Mesenchymal stem cell (in vitro differentiated cells and primary cell): ENCODE measurements around the gene SEMA4D.

ENCODE experiments used
- DNase-seq: peaks from one replicate; pipeline ENCODE4 v3.0.0-alpha.2; 2013
- H2AFZ ChIP-seq: one replicate; pipeline ENCODE4 v1.6.1; 2013; ENCODE audit warnings: low read depth, mild to moderate bottlenecking, control low read depth, inconsistent platforms, low read length, moderate library complexity
- H2AK5ac ChIP-seq: 2 replicates; pipeline ENCODE4 v1.6.1; 2013; ENCODE audit warnings: low read length, moderate library complexity, mild to moderate bottlenecking, inconsistent platforms; ENCODE audit not compliant: severe bottlenecking
- H2BK120ac ChIP-seq: one replicate; pipeline ENCODE4 v1.6.1; 2013; ENCODE audit warnings: low read depth, mild to moderate bottlenecking, inconsistent platforms, low read length, moderate library complexity
- H2BK12ac ChIP-seq, 2 experiments: one replicate each; pipeline ENCODE4 v1.6.1; 2013; ENCODE audit warnings: inconsistent platforms in 2 of 2, low read length in 2 of 2, mild to moderate bottlenecking in 2 of 2, moderate library complexity in 2 of 2, control low read depth in 1 of 2
- H2BK15ac ChIP-seq: one replicate; pipeline ENCODE4 v1.6.1; 2013; ENCODE audit warnings: mild to moderate bottlenecking, low read depth, inconsistent platforms; ENCODE audit not compliant: poor library complexity, severe bottlenecking
- H2BK5ac ChIP-seq: 2 replicates; pipeline ENCODE4 v1.6.1; 2013; ENCODE audit warnings: low read depth, mild to moderate bottlenecking, low read length, control low read depth, inconsistent platforms; ENCODE audit not compliant: poor library complexity, severe bottlenecking
- H3K14ac ChIP-seq, 2 experiments: one replicate each; pipeline ENCODE4 v1.6.1; 2013; ENCODE audit warnings: inconsistent platforms in 2 of 2, low read length in 2 of 2, control low read depth in 1 of 2, mild to moderate bottlenecking in 1 of 2, moderate library complexity in 1 of 2
- H3K18ac ChIP-seq, 2 experiments: one replicate each; pipeline ENCODE4 v1.6.1; 2013; ENCODE audit warnings: inconsistent platforms in 2 of 2, low read length in 2 of 2, control low read depth in 1 of 2, low read depth in 1 of 2, mild to moderate bottlenecking in 1 of 2
- H3K23ac ChIP-seq, 2 experiments: one replicate each; pipeline ENCODE4 v1.6.1; 2013; ENCODE audit warnings: inconsistent platforms in 2 of 2, low read length in 2 of 2, mild to moderate bottlenecking in 2 of 2, moderate library complexity in 2 of 2, control low read depth in 1 of 2
- H3K27ac ChIP-seq: 2 replicates; pipeline ENCODE4 v1.5.1; 2013; ENCODE audit warnings: mild to moderate bottlenecking, moderate library complexity, low read length, control low read depth, inconsistent platforms; ENCODE audit not compliant: poor library complexity, severe bottlenecking
- H3K27me3 ChIP-seq, 2 experiments: 2 replicates each; pipeline versions ENCODE4 v1.6.1 to v1.7.0; 2013; ENCODE audit warnings: low read length in 2 of 2, mild to moderate bottlenecking in 2 of 2, moderate library complexity in 2 of 2, control low read depth in 1 of 2, inconsistent platforms in 1 of 2; ENCODE audit not compliant: control insufficient read depth in 1 of 2, insufficient read depth in 1 of 2
- H3K36me3 ChIP-seq, 2 experiments: 2 replicates each; pipeline versions ENCODE4 v1.6.1 to v1.7.0; 2013; ENCODE audit warnings: low read length in 2 of 2, control low read depth in 1 of 2, inconsistent platforms in 1 of 2, low read depth in 1 of 2, mild to moderate bottlenecking in 1 of 2; ENCODE audit not compliant: insufficient read depth in 2 of 2, control insufficient read depth in 1 of 2
- H3K4ac ChIP-seq, 2 experiments: one replicate each; pipeline ENCODE4 v1.6.1; 2013; ENCODE audit warnings: inconsistent platforms in 2 of 2, low read length in 2 of 2, mild to moderate bottlenecking in 2 of 2, moderate library complexity in 2 of 2, control low read depth in 1 of 2, low read depth in 1 of 2
- H3K4me1 ChIP-seq: 2 replicates; pipeline ENCODE4 v1.6.1; 2013; ENCODE audit warnings: low read depth, low read length, control low read depth; ENCODE audit not compliant: control insufficient read depth, insufficient read depth
- H3K4me2 ChIP-seq: 2 replicates; pipeline ENCODE4 v1.6.1; 2013; ENCODE audit warnings: low read length, mild to moderate bottlenecking, inconsistent platforms; ENCODE audit not compliant: poor library complexity, severe bottlenecking
- H3K4me3 ChIP-seq, 2 experiments: 2 replicates each; pipeline versions ENCODE4 v1.5.1 to v1.7.0; 2013; ENCODE audit warnings: low read length in 2 of 2, mild to moderate bottlenecking in 2 of 2, control low read depth in 1 of 2, low read depth in 1 of 2; ENCODE audit not compliant: insufficient read depth in 1 of 2
- H3K79me1 ChIP-seq: replicated peaks from 2 replicates; pipeline ENCODE4 v1.6.1; 2013; ENCODE audit warnings: mild to moderate bottlenecking, control low read depth, low read length, inconsistent platforms; ENCODE audit not compliant: poor library complexity, severe bottlenecking
- H3K9ac ChIP-seq: 2 replicates; pipeline ENCODE4 v1.7.0; 2013; ENCODE audit warnings: mild to moderate bottlenecking, low read length, moderate library complexity
- H3K9me3 ChIP-seq: 2 replicates; pipeline ENCODE4 v1.7.0; 2013; ENCODE audit warnings: mild to moderate bottlenecking, low read length; ENCODE audit not compliant: control insufficient read depth
- H4K8ac ChIP-seq: one replicate; pipeline ENCODE4 v1.6.1; 2013; ENCODE audit warnings: inconsistent platforms, mild to moderate bottlenecking, low read length, moderate library complexity
- H4K91ac ChIP-seq: one replicate; pipeline ENCODE4 v1.6.1; 2013; ENCODE audit warnings: mild to moderate bottlenecking, low read length, inconsistent platforms
- WGBS: methylation state at CpG from one replicate; pipeline ENCODE4 v1.1.7; 2013; ENCODE audit warnings: mixed read lengths; 5-methylcytosine and 5-hydroxymethylcytosine counted together

SEMA4D gene

DNA sequence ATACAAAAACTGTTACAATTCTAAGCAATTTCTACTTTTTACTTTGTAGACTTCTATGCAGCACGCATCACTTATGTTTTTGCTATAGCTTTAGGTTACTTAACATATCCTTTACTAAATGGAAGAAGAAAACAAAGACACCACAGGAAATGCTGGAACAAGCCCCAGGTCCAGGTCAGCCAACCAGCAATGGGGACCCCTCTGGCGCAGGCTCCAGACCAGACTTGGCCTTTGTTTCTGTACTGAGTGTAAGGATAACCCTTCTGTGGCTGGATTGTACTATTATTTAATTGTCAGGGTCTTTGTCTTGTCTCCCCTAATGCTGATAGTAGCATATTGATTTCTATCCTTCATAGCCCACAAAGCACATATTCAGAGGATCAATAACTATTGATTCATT, 4.2 kb downstream of the SEMA4D start:
- Histone ChIP-seq H3K79me1 (peaks cover 45% of the 10 kb centered on the region), H3K36me3 (peaks cover 0 to 12% of the 10 kb centered on the region in 2 experiments), H3K27me3 (peaks cover 0 to 38% of the 10 kb centered on the region in 2 experiments), H4K8ac (no peak overlapping the region), H2BK5ac (no peak overlapping the region), H3K18ac (no peak overlapping the region), H3K4me2 (no peak overlapping the region), H3K14ac (no peak overlapping the region), H3K4me1 (peaks cover 29% of the 10 kb centered on the region), H2BK15ac (no peak overlapping the region), H2AK5ac (no peak overlapping the region), H3K4ac (no peak overlapping the region), H3K23ac (no peak overlapping the region), H3K9me3 (no peaks in the 10 kb centered on the region), H2BK120ac (no peak overlapping the region), H3K27ac (no peak overlapping the region), H3K9ac (no peak overlapping the region), H3K4me3 (no peak overlapping the region), H4K91ac (no peak overlapping the region), H2AFZ (no peak overlapping the region), H2BK12ac (no peak overlapping the region)
- DNase-seq, result no peak
- 94% methylated on average over 2 of the region's 2 CpGs for WGBS

- H3K27me3 ChIP-seq, result peaks cover 0 to 36% of the 10 kb centered on the region in 2 experiments
- no peak overlapping the region for H2AFZ ChIP-seq
- H3K4me3 ChIP-seq, result no peak overlapping the region
- H3K4me2 ChIP-seq, result no peak overlapping the region
- no peak overlapping the region for H2BK5ac ChIP-seq
- H3K23ac ChIP-seq, result no peak overlapping the region
- H3K9me3 ChIP-seq, result no peaks in the 10 kb centered on the region
- H3K36me3 ChIP-seq, result peaks cover 0 to 12% of the 10 kb centered on the region in 2 experiments
- no peak overlapping the region for H2BK12ac ChIP-seq
- peaks cover 24% of the 10 kb centered on the region for H3K4me1 ChIP-seq
- no peak overlapping the region for H3K4ac ChIP-seq
- no peak overlapping the region for H4K8ac ChIP-seq
- no peak overlapping the region for H3K14ac ChIP-seq
- no peak for DNase-seq
- H2BK15ac ChIP-seq, result no peak overlapping the region
- H3K9ac ChIP-seq, result no peak overlapping the region
- no peak overlapping the region for H4K91ac ChIP-seq
- H3K79me1 ChIP-seq, result peaks cover 45% of the 10 kb centered on the region
- no peak overlapping the region for H2BK120ac ChIP-seq
- 86% methylated on average over 6 of the region's 6 CpGs for WGBS
- no peak overlapping the region for H2AK5ac ChIP-seq
- H3K18ac ChIP-seq, result no peak overlapping the region
- H3K27ac ChIP-seq, result no peak overlapping the region
Observed at GRCh38 chr9:89493181-89493580, 4.7 kb downstream of the SEMA4D start.

DNA sequence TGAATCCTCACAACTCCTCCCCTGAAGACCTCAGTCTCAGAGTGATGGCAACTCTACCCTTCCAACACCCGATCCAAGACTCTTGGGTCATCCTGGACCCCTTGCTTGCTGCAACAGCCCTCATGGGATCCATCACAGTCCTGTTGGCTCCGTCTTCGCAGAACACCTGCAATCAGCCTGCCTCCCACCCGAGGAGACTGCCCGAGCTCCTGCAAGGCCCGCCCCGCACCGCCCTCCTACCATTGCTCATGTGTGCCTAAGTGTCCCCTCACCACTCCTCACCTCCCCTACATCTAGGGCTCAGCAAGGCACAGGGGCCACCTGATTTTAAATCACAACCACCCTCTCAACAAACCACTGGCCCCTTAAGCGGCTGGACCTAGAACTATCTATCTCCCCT, 5.3 kb downstream of the SEMA4D start:
- H3K4ac ChIP-seq, result no peak overlapping the region

GRCh38 chr9:89491694-89492093, 6.2 kb downstream of the SEMA4D start:
- no peak overlapping the region for H4K8ac ChIP-seq
- H3K9me3 ChIP-seq, result no peaks in the 10 kb centered on the region
- H3K4me3 ChIP-seq, result no peak overlapping the region
- H3K36me3 ChIP-seq, result peaks cover 0 to 12% of the 10 kb centered on the region in 2 experiments
- no peak overlapping the region for H2AK5ac ChIP-seq
- no peak overlapping the region for H3K18ac ChIP-seq
- H3K27ac ChIP-seq, result no peak overlapping the region
- DNase-seq, result no peak
- H3K27me3 ChIP-seq, result peaks cover 0 to 31% of the 10 kb centered on the region in 2 experiments
- no peak overlapping the region for H3K23ac ChIP-seq
- 95% methylated on average over 9 of the region's 9 CpGs for WGBS
- no peak overlapping the region for H2BK12ac ChIP-seq
- no peak overlapping the region for H3K4me2 ChIP-seq
- H2AFZ ChIP-seq, result no peak overlapping the region
- no peak overlapping the region for H4K91ac ChIP-seq
- no peak overlapping the region for H3K14ac ChIP-seq
- no peak overlapping the region for H2BK5ac ChIP-seq
- peaks cover 16% of the 10 kb centered on the region for H3K4me1 ChIP-seq
- H3K79me1 ChIP-seq, result peaks cover 46% of the 10 kb centered on the region
- no peak overlapping the region for H3K4ac ChIP-seq
- no peak overlapping the region for H2BK120ac ChIP-seq
- H2BK15ac ChIP-seq, result no peak overlapping the region
- no peak overlapping the region for H3K9ac ChIP-seq

More for the DNA sequence above, 5.3 kb downstream of the SEMA4D start:
- Histone ChIP-seq H3K9ac (no peak overlapping the region), H2AK5ac (no peak overlapping the region), H3K4me3 (no peak overlapping the region), H3K4me2 (no peak overlapping the region), H3K23ac (no peak overlapping the region), H3K18ac (no peak overlapping the region), H3K9me3 (no peaks in the 10 kb centered on the region), H2BK5ac (no peak overlapping the region), H2BK12ac (no peak overlapping the region), H3K4me1 (peaks cover 23% of the 10 kb centered on the region), H4K8ac (no peak overlapping the region), H4K91ac (no peak overlapping the region), H3K27ac (no peak overlapping the region), H3K14ac (no peak overlapping the region), H3K27me3 (peaks cover 0 to 36% of the 10 kb centered on the region in 2 experiments), H2BK120ac (no peak overlapping the region), H3K36me3 (peaks cover 0 to 12% of the 10 kb centered on the region in 2 experiments), H3K79me1 (peaks cover 45% of the 10 kb centered on the region), H2BK15ac (no peak overlapping the region), H2AFZ (no peak overlapping the region)
- 95% methylated on average over 9 of the region's 9 CpGs for WGBS
- DNase-seq, result no peak
